ENCODE measurements around the gene CLEC14A. TPM values are rescaled to one million over a fixed set of nuclear protein-coding genes. Genes with fewer than 3 reads are reported as not detected.

Gene CLEC14A
- total and polyA plus RNA-seq, 2 donors (not counting 1 experiment from before 2014, with no cell fraction given): 3.9 to 5.3 TPM

GRCh38 chr14:38256533-38256840, 594 bp upstream of the CLEC14A start:
- no peak overlapping the region for H3K9ac ChIP-seq (ENCODE audit: insufficient read depth, low read length)
- H3K4me3 ChIP-seq (replicated peaks in 1 of 4; ENCODE audit: control extremely low read depth in 1 of 4, insufficient read depth in 1 of 4, low read depth in 3 of 4, low read length in 4 of 4): peak overlapping the region in 2 of 4 experiments; percentile 27 to 54
- no peaks in the 10 kb centered on the region for H3K27me3 ChIP-seq (ENCODE audit: control insufficient read depth, insufficient read depth, low read length)
- no peaks in the 10 kb centered on the region for H3K36me3 ChIP-seq (ENCODE audit: control insufficient read depth, insufficient read depth, low read length)
- H2AFZ ChIP-seq (ENCODE audit: low read length): no peak overlapping the region
- TF ChIP-seq EZH2 (IDR thresholded peaks at IDR 0.05; ENCODE audit: low read length, missing control alignments): no peak
- peak in 1 of 2 donors; percentile 39 for TF ChIP-seq CTCF (conservative IDR thresholded peaks at IDR 0.05 in 1 of 2, IDR thresholded peaks at IDR 0.05 in 1 of 2; ENCODE audit: low read depth in 1 of 2, low read length in 2 of 2)
- H3K27ac ChIP-seq (ENCODE audit: insufficient read depth, low read length): peak overlapping the region; percentile 55
- H3K79me2 ChIP-seq (ENCODE audit: control insufficient read depth, insufficient read depth, low read length): no peaks in the 10 kb centered on the region
- peak in 1 of 2 donors; percentile 91 for DNase-seq (ENCODE audit: low read depth in 2 of 2)
- peak overlapping the region; percentile 4 for H3K4me2 ChIP-seq (ENCODE audit: extremely low read depth, insufficient read depth, low read length)
- no peaks in the 10 kb centered on the region for H4K20me1 ChIP-seq (ENCODE audit: control insufficient read depth, extremely low read depth, insufficient read depth, low read length)
- peaks cover 3% of the 10 kb centered on the region for H3K4me1 ChIP-seq (ENCODE audit: control insufficient read depth, extremely low read depth, insufficient read depth, low read length)
- H3K9me3 ChIP-seq (ENCODE audit: control insufficient read depth, insufficient read depth, low read depth, low read length): no peaks in the 10 kb centered on the region

GRCh38 chr14:38255408-38255672, 553 bp downstream of the CLEC14A start:
- peak overlapping the region; percentile 38 to 55 (median 49) for H3K4me3 ChIP-seq (replicated peaks in 1 of 4; ENCODE audit: control extremely low read depth in 1 of 4, insufficient read depth in 1 of 4, low read depth in 3 of 4, low read length in 4 of 4)
- H3K4me2 ChIP-seq (ENCODE audit: extremely low read depth, insufficient read depth, low read length): peak overlapping the region; percentile 51
- no peaks in the 10 kb centered on the region for H3K27me3 ChIP-seq (ENCODE audit: control insufficient read depth, insufficient read depth, low read length)
- no peaks in the 10 kb centered on the region for H3K36me3 ChIP-seq (ENCODE audit: control insufficient read depth, insufficient read depth, low read length)
- no peaks in the 10 kb centered on the region for H4K20me1 ChIP-seq (ENCODE audit: control insufficient read depth, extremely low read depth, insufficient read depth, low read length)
- peak overlapping the region; percentile 40 for H2AFZ ChIP-seq (ENCODE audit: low read length)
- peak in 1 of 2 donors; percentile 48 for DNase-seq (ENCODE audit: low read depth in 2 of 2)
- H3K9me3 ChIP-seq (ENCODE audit: control insufficient read depth, insufficient read depth, low read depth, low read length): no peaks in the 10 kb centered on the region
- no peaks in the 10 kb centered on the region for H3K79me2 ChIP-seq (ENCODE audit: control insufficient read depth, insufficient read depth, low read length)
- peak overlapping the region; percentile 55 for H3K27ac ChIP-seq (ENCODE audit: insufficient read depth, low read length)
- TF ChIP-seq EZH2 (IDR thresholded peaks at IDR 0.05; ENCODE audit: low read length, missing control alignments) (no peak), CTCF (conservative IDR thresholded peaks at IDR 0.05 in 1 of 2, IDR thresholded peaks at IDR 0.05 in 1 of 2; ENCODE audit: low read depth in 1 of 2, low read length in 2 of 2) (no peak)
- H3K9ac ChIP-seq (ENCODE audit: insufficient read depth, low read length): no peak overlapping the region
- H3K4me1 ChIP-seq (ENCODE audit: control insufficient read depth, extremely low read depth, insufficient read depth, low read length): peaks cover 3% of the 10 kb centered on the region

GRCh38 chr14:38254571-38255407, 1.1 kb downstream of the CLEC14A start:
- H3K9me3 ChIP-seq (ENCODE audit: control insufficient read depth, insufficient read depth, low read depth, low read length): no peaks in the 10 kb centered on the region
- H3K4me3 ChIP-seq (replicated peaks in 1 of 4; ENCODE audit: control extremely low read depth in 1 of 4, insufficient read depth in 1 of 4, low read depth in 3 of 4, low read length in 4 of 4): peak overlapping the region; percentile 38 to 55 (median 49)
- TF ChIP-seq EZH2 (IDR thresholded peaks at IDR 0.05; ENCODE audit: low read length, missing control alignments) (no peak), CTCF (conservative IDR thresholded peaks at IDR 0.05 in 1 of 2, IDR thresholded peaks at IDR 0.05 in 1 of 2; ENCODE audit: low read depth in 1 of 2, low read length in 2 of 2) (no peak)
- H3K27ac ChIP-seq (ENCODE audit: insufficient read depth, low read length): peak overlapping the region; percentile 55
- peak overlapping the region; percentile 64 for H3K4me2 ChIP-seq (ENCODE audit: extremely low read depth, insufficient read depth, low read length)
- no peaks in the 10 kb centered on the region for H3K79me2 ChIP-seq (ENCODE audit: control insufficient read depth, insufficient read depth, low read length)
- DNase-seq (ENCODE audit: low read depth in 2 of 2): peak; percentile 36 to 40
- H2AFZ ChIP-seq (ENCODE audit: low read length): peak overlapping the region; percentile 40
- no peak overlapping the region for H3K9ac ChIP-seq (ENCODE audit: insufficient read depth, low read length)
- H4K20me1 ChIP-seq (ENCODE audit: control insufficient read depth, extremely low read depth, insufficient read depth, low read length): no peaks in the 10 kb centered on the region
- no peaks in the 10 kb centered on the region for H3K27me3 ChIP-seq (ENCODE audit: control insufficient read depth, insufficient read depth, low read length)
- peaks cover 3% of the 10 kb centered on the region for H3K4me1 ChIP-seq (ENCODE audit: control insufficient read depth, extremely low read depth, insufficient read depth, low read length)
- H3K36me3 ChIP-seq (ENCODE audit: control insufficient read depth, insufficient read depth, low read length): no peaks in the 10 kb centered on the region

All from fibroblast of lung (primary cell).